Skeletal muscle satellite cell (primary cell): ENCODE measurements around the gene FYN. TPM values are rescaled to one million over a fixed set of nuclear protein-coding genes. Genes with fewer than 3 reads are reported as not detected.
A peak's percentile ranks its signal among the peaks of the same experiment; 100 is the strongest.
"Not testable (repeated sequence)": the region's sequence is repeated elsewhere in the genome, so short reads cannot be mapped to it uniquely, and the experiment has no call there.

ENCODE experiments used
- H3K27me3 ChIP-seq: 2 replicates; pipeline ENCODE4 v1.7.0; 2013; ENCODE audit warnings: low read length; ENCODE audit not compliant: control insufficient read depth, insufficient read depth
- H3K36me3 ChIP-seq: 2 replicates; pipeline ENCODE4 v1.7.0; 2013; ENCODE audit warnings: mild to moderate bottlenecking, control low read depth, low read length; ENCODE audit not compliant: insufficient read depth
- H3K4me1 ChIP-seq: 2 replicates; pipeline ENCODE4 v1.7.0; 2013; ENCODE audit warnings: low read length; ENCODE audit not compliant: control insufficient read depth, insufficient read depth
- H3K4me2 ChIP-seq: 2 replicates; pipeline ENCODE4 v1.7.0; 2013; ENCODE audit warnings: mild to moderate bottlenecking, low read length
- H3K4me3 ChIP-seq: 2 replicates; pipeline ENCODE4 v1.7.0; 2013; ENCODE audit warnings: low read length
- H3K9ac ChIP-seq: 2 replicates; pipeline ENCODE4 v1.7.0; 2013; ENCODE audit warnings: mild to moderate bottlenecking, low read depth, low read length, moderate library complexity
- H3K9me3 ChIP-seq: replicated peaks from 2 replicates; pipeline ENCODE4 v1.7.0; 2013; ENCODE audit warnings: mild to moderate bottlenecking, control low read depth, low read length
- total RNA-seq: library from RNA; depleted of rRNA; stranded (reverse); fragments of >200 nt; gene quantifications from 2 replicates; pipeline ENCODE4 v1.2.3, GENCODE V29; 2012; rRNA removed

Gene FYN
- 56.4 and 62.4 TPM in 2 replicates for total RNA-seq

DNA sequence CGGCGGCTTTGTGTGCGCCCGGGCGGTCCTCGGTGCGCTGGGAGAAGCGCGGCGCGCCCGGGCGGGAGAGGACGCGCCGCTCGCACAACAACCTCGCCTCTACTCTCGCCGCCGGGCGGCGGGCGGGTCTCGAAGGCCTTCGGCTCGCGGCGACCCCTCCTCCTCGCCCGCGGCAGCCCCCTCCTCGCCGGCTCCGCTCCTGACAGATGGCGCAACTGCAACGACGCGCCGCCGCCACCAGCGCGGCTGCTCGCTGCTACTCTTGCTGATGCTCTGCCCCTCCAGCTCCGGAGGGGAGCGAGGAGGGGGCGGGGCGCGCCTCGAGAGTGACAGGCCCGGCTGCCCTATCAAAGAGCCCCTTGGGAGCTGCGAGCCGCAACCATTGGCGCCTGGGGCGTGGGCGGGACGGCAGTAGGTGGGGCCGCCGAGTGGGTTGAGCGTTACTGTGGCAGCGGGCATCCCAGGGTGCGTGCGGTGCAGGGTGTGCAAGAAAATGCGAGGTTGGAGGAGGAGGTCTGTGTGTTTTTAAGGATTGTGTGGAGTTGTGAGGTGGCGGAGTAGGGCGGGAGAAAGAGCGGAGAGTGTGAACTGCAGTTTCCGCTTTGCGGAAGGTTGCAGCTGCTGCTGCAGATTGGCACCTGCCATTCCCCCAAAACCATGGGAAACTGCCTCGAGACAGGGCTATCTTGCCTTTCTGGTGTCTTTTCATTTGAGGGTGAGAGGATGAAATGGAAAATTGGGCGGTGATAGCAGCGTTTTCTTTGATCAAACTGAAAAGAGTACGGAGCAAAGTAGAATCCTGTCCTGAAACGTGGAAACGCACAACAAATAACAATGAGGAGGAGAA lies at the start of gene FYN:
TSS of gene FYN (minus strand) at position 275 of the 847 bp plus-strand sequence. CDS start 153,401 bp downstream, outside the sequence.
- Histone ChIP-seq H3K36me3 (peaks cover 4% of the 10 kb centered on the region), H3K9me3 (no peaks in the 10 kb centered on the region), H3K9ac (peak within 1 kb of the TSS; percentile 94), H3K4me3 (peak within 1 kb of the TSS; percentile 96), H3K4me2 (peak within 1 kb of the TSS; percentile 92), H3K4me1 (peaks cover 28% of the 10 kb centered on the region), H3K27me3 (no peaks in the 10 kb centered on the region)

DNA sequence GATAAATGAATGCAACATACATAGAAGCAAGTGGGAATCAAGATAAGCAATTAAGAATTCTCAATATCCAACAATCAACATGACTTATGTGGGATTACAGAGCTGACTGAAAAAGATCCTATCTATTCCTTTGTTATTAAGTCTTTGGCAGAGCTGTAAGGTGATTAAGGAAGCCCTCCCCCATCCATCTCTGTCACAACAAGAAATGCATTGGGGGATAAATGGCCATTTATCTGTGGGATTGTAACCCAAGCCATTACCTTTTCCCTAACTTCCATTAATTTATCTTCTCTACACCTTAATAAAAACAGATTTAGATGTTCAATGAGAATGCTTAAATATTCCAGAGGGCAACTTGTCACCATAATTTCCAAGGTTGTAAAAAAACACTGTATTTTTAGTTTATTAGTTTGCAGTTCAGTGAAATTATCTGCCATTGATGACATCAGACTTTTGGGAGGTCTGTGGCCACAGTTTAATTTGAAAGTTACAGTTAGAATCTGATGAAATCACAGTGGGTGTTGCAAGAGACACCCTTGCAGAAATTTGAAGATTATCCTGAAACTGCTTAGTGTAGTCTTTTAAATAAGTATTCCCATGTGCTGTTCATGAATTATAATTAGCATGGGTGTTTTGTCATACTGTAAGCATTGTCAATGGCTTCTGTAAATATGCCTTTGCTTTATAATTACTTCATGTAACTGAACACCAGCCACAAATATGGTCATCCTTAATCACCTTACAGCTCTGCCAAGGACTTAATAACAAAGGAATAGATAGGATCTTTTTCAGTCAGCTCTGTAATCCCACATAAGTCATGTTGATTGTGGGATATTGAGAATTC lies 49.4 kb upstream of the FYN start:
- Histone ChIP-seq H3K9me3 (no peaks in the 10 kb centered on the region), H3K4me2 (no peak overlapping the region), H3K36me3 (no peaks in the 10 kb centered on the region), H3K27me3 (no peaks in the 10 kb centered on the region), H3K9ac (no peak overlapping the region), H3K4me1 (peaks cover 32% of the 10 kb centered on the region), H3K4me3 (no peak overlapping the region)

DNA sequence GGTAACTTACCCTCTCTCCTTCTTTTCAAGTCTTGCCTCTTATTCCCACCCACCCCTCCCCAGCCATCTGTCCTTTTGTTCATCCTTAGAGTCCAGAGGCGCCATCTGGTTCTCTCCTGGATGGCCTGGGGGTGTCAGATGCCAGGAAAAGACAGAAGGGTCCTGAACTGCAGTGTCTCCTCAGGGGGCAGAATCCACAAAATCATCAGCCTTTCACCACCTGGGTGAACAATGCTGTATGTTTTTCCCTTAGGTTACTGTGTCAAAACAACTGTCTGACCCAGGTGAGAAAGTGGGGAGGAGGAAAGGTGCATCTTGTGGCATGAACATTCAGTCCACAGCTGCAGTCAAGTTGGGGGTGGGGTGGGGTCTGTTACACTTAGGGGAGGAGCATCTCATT lies 47.9 kb upstream of the FYN start:
- no peaks in the 10 kb centered on the region for H3K36me3 ChIP-seq
- no peak overlapping the region for H3K9ac ChIP-seq
- no peaks in the 10 kb centered on the region for H3K27me3 ChIP-seq
- no peak overlapping the region for H3K4me2 ChIP-seq
- H3K9me3 ChIP-seq, result no peaks in the 10 kb centered on the region
- H3K4me3 ChIP-seq, result no peak overlapping the region
- peaks cover 32% of the 10 kb centered on the region for H3K4me1 ChIP-seq

DNA sequence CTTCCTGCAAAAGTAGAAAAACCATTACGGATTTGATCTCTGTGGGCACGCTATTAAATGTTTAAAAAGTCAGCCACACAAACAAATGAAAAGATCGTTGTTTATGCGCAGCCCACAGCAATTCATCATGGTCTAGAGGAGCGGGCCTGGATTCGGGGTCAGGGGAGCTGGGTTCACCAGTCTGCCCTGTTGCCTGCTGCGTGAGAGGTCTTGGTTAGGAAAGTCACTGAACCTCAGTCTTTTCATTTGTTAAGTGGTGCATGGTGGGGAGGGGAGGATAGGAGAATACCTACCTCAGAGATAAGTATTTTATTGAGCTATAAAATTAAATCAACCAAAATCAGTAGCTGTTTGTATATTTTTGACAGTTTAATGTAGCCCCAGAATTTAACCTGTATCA lies 47.3 kb upstream of the FYN start:
- H3K9me3 ChIP-seq, result no peaks in the 10 kb centered on the region

DNA sequence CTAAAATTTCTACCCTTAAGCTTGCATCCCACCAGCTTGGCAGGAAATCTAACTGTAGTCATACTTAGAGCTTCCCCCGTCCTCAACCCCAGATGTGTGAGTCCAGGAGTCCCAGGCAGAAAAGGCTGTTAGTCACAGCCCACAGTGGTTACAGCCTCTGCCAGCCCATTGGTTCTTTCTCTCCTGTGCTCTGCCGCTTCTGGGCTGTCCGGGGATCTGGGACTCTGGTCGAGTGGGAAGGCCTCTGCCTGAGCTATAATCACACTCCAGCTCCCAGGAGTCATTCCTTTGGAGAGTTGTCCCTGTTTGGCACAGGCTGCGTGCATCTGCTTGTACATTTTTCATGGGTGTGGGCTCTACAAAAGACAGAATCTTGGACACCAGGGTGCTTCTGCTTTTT lies 45.6 kb upstream of the FYN start:
- H3K36me3 ChIP-seq, result no peaks in the 10 kb centered on the region
- no peaks in the 10 kb centered on the region for H3K27me3 ChIP-seq
- H3K9ac ChIP-seq, result no peak overlapping the region
- H3K4me1 ChIP-seq, result peaks cover 15% of the 10 kb centered on the region
- peak overlapping the region; percentile 10 for H3K4me2 ChIP-seq
- no peak overlapping the region for H3K4me3 ChIP-seq
- no peaks in the 10 kb centered on the region for H3K9me3 ChIP-seq

More for the DNA sequence above, 47.3 kb upstream of the FYN start:
- H3K4me2 ChIP-seq, result no peak overlapping the region
- H3K9ac ChIP-seq, result no peak overlapping the region
- no peak overlapping the region for H3K4me3 ChIP-seq
- H3K4me1 ChIP-seq, result peaks cover 28% of the 10 kb centered on the region
- H3K27me3 ChIP-seq, result no peaks in the 10 kb centered on the region
- H3K36me3 ChIP-seq, result no peaks in the 10 kb centered on the region

DNA sequence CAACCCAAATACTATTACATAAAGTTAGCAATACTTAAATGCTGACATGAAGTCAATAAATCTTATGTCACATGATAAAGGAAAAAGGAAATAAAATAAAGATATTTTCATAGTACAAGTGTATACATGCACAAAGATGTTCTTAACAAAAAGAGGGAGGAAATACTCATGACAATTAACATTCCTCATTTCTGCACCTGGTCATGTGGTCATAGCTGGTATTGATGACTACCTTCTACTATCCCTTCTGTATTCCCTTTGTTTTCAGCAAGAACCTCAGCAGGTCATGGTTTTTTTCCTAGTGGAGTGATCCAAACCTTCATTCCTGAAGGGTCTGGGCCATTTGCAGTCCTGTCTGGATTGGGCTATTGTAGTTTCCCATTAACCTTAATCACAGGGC lies 43.5 kb upstream of the FYN start:
- Histone ChIP-seq H3K36me3 (no peaks in the 10 kb centered on the region), H3K9me3 (no peaks in the 10 kb centered on the region), H3K4me2 (no peak overlapping the region), H3K9ac (no peak overlapping the region), H3K4me1 (peaks cover 5% of the 10 kb centered on the region), H3K4me3 (no peak overlapping the region), H3K27me3 (no peaks in the 10 kb centered on the region)

DNA sequence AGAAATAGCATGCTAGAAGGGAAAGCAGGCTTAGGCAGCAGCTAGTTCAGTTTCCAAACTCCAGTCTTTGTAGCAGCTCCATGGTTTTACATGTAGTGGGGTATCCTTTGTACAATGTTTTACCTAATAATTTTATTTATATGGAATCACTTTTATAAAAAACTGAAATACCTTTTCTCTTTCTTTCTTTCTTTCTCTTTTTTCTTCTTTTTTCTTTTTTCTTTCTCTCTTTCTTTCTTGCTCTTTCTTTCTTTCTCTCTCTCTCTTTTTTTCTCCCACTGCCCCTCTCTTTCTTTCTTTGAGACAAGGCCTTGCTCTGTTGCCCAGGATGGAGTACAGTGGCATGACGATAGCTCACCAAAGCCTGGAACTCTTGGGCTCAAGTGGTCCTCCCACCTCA lies 41.4 kb upstream of the FYN start:
- Histone ChIP-seq H3K4me2 (no peak overlapping the region), H3K27me3 (no peaks in the 10 kb centered on the region), H3K4me1 (peaks cover 5% of the 10 kb centered on the region), H3K36me3 (no peaks in the 10 kb centered on the region), H3K9ac (no peak overlapping the region), H3K4me3 (no peak overlapping the region), H3K9me3 (no peaks in the 10 kb centered on the region)

DNA sequence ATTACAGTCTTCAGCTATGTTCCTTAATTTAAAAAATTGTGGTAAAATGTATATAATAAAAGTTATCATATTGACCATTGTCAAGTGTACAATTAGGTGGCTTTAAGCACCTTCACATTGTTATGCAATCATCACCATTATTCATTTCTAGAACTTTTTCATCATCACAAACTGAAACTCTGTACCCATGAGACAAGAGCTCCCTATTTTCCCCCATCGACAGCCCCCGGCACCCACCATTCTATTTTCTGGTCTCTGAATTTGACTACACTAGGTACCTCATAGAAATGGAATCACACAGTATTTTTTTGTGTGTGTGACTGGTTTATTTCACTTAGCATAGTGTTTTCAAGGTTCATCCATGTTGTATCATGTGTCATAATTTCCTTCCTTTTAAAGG lies 39.7 kb upstream of the FYN start:
- no peaks in the 10 kb centered on the region for H3K9me3 ChIP-seq
- H3K4me2 ChIP-seq, result no peak overlapping the region
- H3K9ac ChIP-seq, result no peak overlapping the region
- no peaks in the 10 kb centered on the region for H3K27me3 ChIP-seq
- no peaks in the 10 kb centered on the region for H3K36me3 ChIP-seq
- H3K4me1 ChIP-seq, result no peaks in the 10 kb centered on the region
- no peak overlapping the region for H3K4me3 ChIP-seq

DNA sequence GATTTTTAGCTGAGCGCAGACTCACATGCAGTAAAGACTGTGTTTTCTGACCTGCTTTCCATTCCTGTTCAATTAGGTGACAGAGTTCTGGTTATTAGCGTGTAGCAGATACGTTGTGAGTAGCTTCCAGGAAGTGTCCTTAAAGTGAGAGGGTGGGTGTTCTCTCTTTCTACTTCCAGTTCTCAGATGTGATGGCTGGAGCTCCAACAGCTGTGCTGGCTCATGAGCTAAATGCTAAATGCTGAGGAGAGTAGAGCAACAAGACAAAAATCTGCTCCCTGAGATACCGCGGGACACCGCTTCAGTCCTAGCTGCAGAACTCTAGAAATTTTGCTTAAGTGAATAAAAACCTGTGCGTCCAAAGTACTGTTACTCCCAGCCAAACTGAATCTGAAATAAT lies 38.2 kb upstream of the FYN start:
- Histone ChIP-seq H3K36me3 (no peaks in the 10 kb centered on the region), H3K4me1 (no peaks in the 10 kb centered on the region), H3K4me3 (no peak overlapping the region), H3K27me3 (no peaks in the 10 kb centered on the region), H3K9me3 (no peaks in the 10 kb centered on the region), H3K4me2 (no peak overlapping the region), H3K9ac (no peak overlapping the region)

DNA sequence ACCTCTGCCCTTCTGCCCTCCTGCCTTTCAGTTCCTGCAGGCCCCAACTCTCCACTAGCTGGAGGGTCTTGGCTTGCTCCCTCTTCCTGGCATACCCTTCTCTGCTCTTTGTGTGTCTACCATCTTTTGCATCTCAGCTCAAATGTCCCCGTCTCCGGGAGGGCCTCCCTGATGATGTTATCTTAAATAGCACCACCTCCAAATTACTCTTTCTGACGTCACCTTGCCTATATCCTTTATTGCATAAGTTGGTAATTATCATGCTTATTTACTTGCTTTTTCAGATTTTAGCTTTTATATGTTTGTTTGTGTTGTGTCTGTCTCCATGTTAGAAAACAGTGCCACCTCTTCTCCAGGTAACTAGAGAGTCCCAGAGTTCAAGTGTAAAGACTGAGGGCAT lies 36.0 kb upstream of the FYN start:
- H3K9ac ChIP-seq, result no peak overlapping the region
- H3K4me3 ChIP-seq, result no peak overlapping the region
- no peaks in the 10 kb centered on the region for H3K4me1 ChIP-seq
- no peaks in the 10 kb centered on the region for H3K9me3 ChIP-seq
- H3K27me3 ChIP-seq, result no peaks in the 10 kb centered on the region
- H3K4me2 ChIP-seq, result no peak overlapping the region
- H3K36me3 ChIP-seq, result no peaks in the 10 kb centered on the region

DNA sequence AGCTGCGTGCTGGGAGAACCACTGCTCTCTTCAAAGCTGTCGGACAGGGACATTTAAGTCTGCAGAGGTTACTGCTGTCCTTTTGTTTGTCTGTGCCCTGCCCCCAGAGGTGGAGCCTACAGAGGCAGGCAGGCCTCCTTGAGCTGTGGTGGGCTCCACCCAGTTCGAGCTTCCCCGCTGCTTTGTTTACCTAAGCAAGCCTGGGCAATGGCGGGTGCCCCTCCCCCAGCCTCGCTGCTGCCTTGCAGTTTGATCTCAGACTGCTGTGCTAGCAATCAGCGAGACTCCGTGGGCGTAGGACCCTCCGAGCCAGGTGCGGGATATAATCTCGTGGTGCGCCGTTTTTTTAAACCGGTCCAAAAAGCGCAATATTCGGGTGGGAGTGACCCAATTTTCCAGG lies 35.1 kb upstream of the FYN start:
- not testable (repeated sequence) for H3K4me1 ChIP-seq, H3K4me2 ChIP-seq, H3K27me3 ChIP-seq, H3K9me3 ChIP-seq, H3K9ac ChIP-seq, H3K4me3 ChIP-seq, H3K36me3 ChIP-seq
